ENCODE results near the gene EFCAB6.

EFCAB6 gene

GRCh38 chr22:43533656-43534428, 278.3 kb downstream of the EFCAB6 start:
- no peak for DNase-seq (ENCODE audit: low read depth in 1 of 2, low spot score in 1 of 2)

GRCh38 chr22:43533156-43533530, 279.0 kb downstream of the EFCAB6 start:
- no peak for DNase-seq (ENCODE audit: low read depth in 1 of 2, low spot score in 1 of 2)

GRCh38 chr22:43532301-43533155, 279.6 kb downstream of the EFCAB6 start:
- DNase-seq (ENCODE audit: low read depth in 1 of 2, low spot score in 1 of 2) = no peak

- DNase-seq (ENCODE audit: low read depth in 1 of 2, low spot score in 1 of 2) = no peak
Observed at GRCh38 chr22:43531651-43532050, 280.5 kb downstream of the EFCAB6 start.

GRCh38 chr22:43530349-43531201, 281.5 kb downstream of the EFCAB6 start:
- no peak for DNase-seq (ENCODE audit: low read depth in 1 of 2, low spot score in 1 of 2)

GRCh38 chr22:43529934-43530333, 282.2 kb downstream of the EFCAB6 start:
- no peak for DNase-seq (ENCODE audit: low read depth in 1 of 2, low spot score in 1 of 2)

GRCh38 chr22:43529461-43529860, 282.6 kb downstream of the EFCAB6 start:
- no peak for DNase-seq (ENCODE audit: low read depth in 1 of 2, low spot score in 1 of 2)

GRCh38 chr22:43528601-43529360, 283.3 kb downstream of the EFCAB6 start:
- DNase-seq (ENCODE audit: low read depth in 1 of 2, low spot score in 1 of 2) = no peak

GRCh38 chr22:43526946-43527345, 285.2 kb downstream of the EFCAB6 start:
- no peak for DNase-seq (ENCODE audit: low read depth in 1 of 2, low spot score in 1 of 2)

GRCh38 chr22:43526117-43526655, 285.9 kb downstream of the EFCAB6 start:
- DNase-seq (ENCODE audit: low read depth in 1 of 2, low spot score in 1 of 2) = no peak

- DNase-seq (ENCODE audit: low read depth in 1 of 2, low spot score in 1 of 2) = no peak
Observed at GRCh38 chr22:43521716-43522115, 290.4 kb downstream of the EFCAB6 start.

- DNase-seq (ENCODE audit: low read depth in 1 of 2, low spot score in 1 of 2) = no peak
Observed at GRCh38 chr22:43520632-43521039, 291.5 kb downstream of the EFCAB6 start.

GRCh38 chr22:43516996-43517635, 295.0 kb downstream of the EFCAB6 start:
- no peak for DNase-seq (ENCODE audit: low read depth in 1 of 2, low spot score in 1 of 2)

GRCh38 chr22:43516386-43516785, 295.7 kb downstream of the EFCAB6 start:
- DNase-seq (ENCODE audit: low read depth in 1 of 2, low spot score in 1 of 2) = no peak

GRCh38 chr22:43515902-43516301, 296.2 kb downstream of the EFCAB6 start:
- DNase-seq (ENCODE audit: low read depth in 1 of 2, low spot score in 1 of 2) = no peak

- no peak for DNase-seq (ENCODE audit: low read depth in 1 of 2, low spot score in 1 of 2)
Observed at GRCh38 chr22:43515411-43515810, 296.7 kb downstream of the EFCAB6 start.

- no peak for DNase-seq (ENCODE audit: low read depth in 1 of 2, low spot score in 1 of 2)
Observed at GRCh38 chr22:43514476-43515157, 297.5 kb downstream of the EFCAB6 start.

GRCh38 chr22:43512279-43512678, 299.8 kb downstream of the EFCAB6 start:
- no peak for DNase-seq (ENCODE audit: low read depth in 1 of 2, low spot score in 1 of 2)

- DNase-seq (ENCODE audit: low read depth in 1 of 2, low spot score in 1 of 2) = no peak
Observed at GRCh38 chr22:43511276-43511910, 300.7 kb downstream of the EFCAB6 start.

Measured in stimulated activated CD4-positive, alpha-beta T cell treated with anti-CD3 and anti-CD28 coated beads, Interleukin-15, amount 100 ng/mL, for 1 hour (primary cell).